Uterus (tissue), 2 donors: Measurements from ENCODE around the gene PLA2G1B.

Experiments used
- CTCF ChIP-seq, 4 experiments: fragments of 200-600 bp in 2 of 4; fragments of 450-650 bp in 2 of 4; sonication (generic) in 2 of 4; IDR thresholded peaks; one replicate each; pipeline ENCODE4 v1.5.1; 2016 to 2019; ENCODE audit warnings: antibody characterized with exemption in 4 of 4, mild to moderate bottlenecking in 2 of 4, moderate library complexity in 1 of 4
- POLR2A ChIP-seq, 2 donors: fragments of 450-650 bp; IDR thresholded peaks; one replicate each; pipeline ENCODE4 v1.6.1; 2016; ENCODE audit warnings: antibody characterized with exemption in 2 of 2, mild to moderate bottlenecking in 1 of 2, moderate library complexity in 1 of 2

GRCh38 chr12:120328228-120328627 lies 649 bp upstream of the PLA2G1B start:
- TF ChIP-seq CTCF (IDR thresholded peaks at IDR 0.05) (no peak), POLR2A (IDR thresholded peaks at IDR 0.05) (no peak)
